ENCODE measurements around the gene KCNMB2. TPM values are rescaled to one million over a fixed set of nuclear protein-coding genes. Genes with fewer than 3 reads are reported as not detected.

KCNMB2 gene
- total RNA-seq, 1 donor, result 1.1 TPM

DNA sequence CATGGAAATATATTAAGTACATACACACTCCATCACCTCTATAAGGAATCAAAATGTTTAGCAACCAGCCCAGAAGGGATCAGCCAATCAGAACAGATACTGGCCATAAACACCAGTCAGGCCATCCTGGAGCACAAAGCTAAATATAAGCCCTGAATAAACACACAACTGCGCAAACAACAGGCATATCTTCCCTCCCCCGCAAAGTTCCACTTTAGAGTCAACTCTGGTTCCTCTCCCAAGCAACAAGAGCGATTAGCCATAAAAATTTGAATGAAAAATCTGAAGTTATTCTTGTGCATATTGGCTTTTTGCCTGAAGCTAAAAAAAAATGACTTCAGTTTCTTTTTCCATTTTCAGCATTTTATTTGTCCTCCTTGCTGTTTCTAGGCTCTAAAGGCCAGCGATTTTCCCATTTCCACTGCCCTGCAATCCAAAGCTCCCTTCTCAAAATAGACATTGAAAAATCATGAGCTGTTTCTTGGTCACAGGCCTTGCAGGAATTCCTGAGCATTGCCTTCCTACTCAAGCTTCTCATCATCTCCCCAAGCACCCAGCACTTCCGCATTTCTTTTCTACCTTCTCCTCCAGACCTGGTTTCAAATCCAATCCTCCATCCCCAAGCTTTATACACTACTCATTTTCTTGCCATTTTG, 287.5 kb downstream of the KCNMB2 start:
- Histone ChIP-seq H3K27me3 (ENCODE audit: insufficient read depth, low read length) (no peaks in the 10 kb centered on the region), H3K27ac (ENCODE audit: low read depth, low read length) (peak overlapping the region; percentile 10), H3K9me3 (ENCODE audit: low read depth, low read length) (no peaks in the 10 kb centered on the region), H3K36me3 (ENCODE audit: insufficient read depth, low read length) (no peaks in the 10 kb centered on the region), H3K4me2 (ENCODE audit: insufficient read depth, low read length) (peak overlapping the region; percentile 57), H3K79me2 (ENCODE audit: insufficient read depth, low read length) (no peaks in the 10 kb centered on the region), H3K4me1 (ENCODE audit: insufficient read depth, low read length) (no peaks in the 10 kb centered on the region), H3K4me3 (ENCODE audit: insufficient read depth, low read length) (no peak overlapping the region), H4K20me1 (ENCODE audit: insufficient read depth, low read length) (no peaks in the 10 kb centered on the region), H2AFZ (ENCODE audit: low read length) (peak overlapping the region; percentile 72)
- TF ChIP-seq, protein P1, sequence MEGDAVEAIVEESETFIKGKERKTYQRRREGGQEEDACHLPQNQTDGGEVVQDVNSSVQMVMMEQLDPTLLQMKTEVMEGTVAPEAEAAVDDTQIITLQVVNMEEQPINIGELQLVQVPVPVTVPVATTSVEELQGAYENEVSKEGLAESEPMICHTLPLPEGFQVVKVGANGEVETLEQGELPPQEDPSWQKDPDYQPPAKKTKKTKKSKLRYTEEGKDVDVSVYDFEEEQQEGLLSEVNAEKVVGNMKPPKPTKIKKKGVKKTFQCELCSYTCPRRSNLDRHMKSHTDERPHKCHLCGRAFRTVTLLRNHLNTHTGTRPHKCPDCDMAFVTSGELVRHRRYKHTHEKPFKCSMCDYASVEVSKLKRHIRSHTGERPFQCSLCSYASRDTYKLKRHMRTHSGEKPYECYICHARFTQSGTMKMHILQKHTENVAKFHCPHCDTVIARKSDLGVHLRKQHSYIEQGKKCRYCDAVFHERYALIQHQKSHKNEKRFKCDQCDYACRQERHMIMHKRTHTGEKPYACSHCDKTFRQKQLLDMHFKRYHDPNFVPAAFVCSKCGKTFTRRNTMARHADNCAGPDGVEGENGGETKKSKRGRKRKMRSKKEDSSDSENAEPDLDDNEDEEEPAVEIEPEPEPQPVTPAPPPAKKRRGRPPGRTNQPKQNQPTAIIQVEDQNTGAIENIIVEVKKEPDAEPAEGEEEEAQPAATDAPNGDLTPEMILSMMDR (IDR thresholded peaks at IDR 0.05; ENCODE audit: extremely low read depth, low read depth, low read length), result no peak
- peak; percentile 41 for DNase-seq (ENCODE audit: insufficient read length, low spot score, missing footprints)

DNA sequence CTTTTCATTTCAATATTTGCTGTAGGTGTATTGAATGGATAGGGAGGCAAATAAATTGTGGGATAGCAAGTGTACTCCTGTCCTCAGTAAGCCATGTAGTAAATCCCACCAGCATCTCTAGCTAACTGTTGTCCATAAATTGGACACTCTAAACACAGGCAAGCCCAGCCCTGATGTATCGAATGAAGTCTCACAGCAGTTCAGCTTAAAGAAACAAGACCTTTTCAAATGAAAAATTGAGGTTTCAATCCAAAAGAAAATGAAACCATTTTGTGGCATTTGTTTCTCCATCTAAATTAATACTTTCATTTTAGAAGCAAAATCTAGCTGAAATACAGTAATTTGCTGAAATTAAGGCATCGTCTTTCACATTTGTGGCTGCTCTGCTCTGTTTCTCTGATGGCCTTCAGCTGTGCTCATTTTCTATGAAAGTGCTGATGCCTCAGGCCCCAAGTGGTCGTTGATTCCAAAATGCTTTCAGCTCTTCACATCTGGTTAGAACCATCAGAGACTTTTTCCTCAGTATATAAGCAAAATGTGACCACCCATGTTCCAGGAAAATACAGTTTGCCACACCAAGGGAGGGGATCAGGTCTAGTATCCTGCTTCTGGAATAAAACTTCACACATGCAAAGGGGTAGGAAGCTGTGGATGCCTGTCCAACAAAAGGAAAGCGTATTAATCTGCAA, 290.3 kb downstream of the KCNMB2 start:
- Histone ChIP-seq H3K4me2 (ENCODE audit: insufficient read depth, low read length) (no peak overlapping the region), H3K4me1 (ENCODE audit: insufficient read depth, low read length) (no peaks in the 10 kb centered on the region), H3K4me3 (ENCODE audit: insufficient read depth, low read length) (no peak overlapping the region), H3K9me3 (ENCODE audit: low read depth, low read length) (no peaks in the 10 kb centered on the region), H4K20me1 (ENCODE audit: insufficient read depth, low read length) (no peaks in the 10 kb centered on the region), H2AFZ (ENCODE audit: low read length) (peak overlapping the region; percentile 13), H3K27ac (ENCODE audit: low read depth, low read length) (no peak overlapping the region), H3K27me3 (ENCODE audit: insufficient read depth, low read length) (no peaks in the 10 kb centered on the region), H3K79me2 (ENCODE audit: insufficient read depth, low read length) (no peaks in the 10 kb centered on the region), H3K36me3 (ENCODE audit: insufficient read depth, low read length) (no peaks in the 10 kb centered on the region)
- TF ChIP-seq, protein P1 (IDR thresholded peaks at IDR 0.05; ENCODE audit: extremely low read depth, low read depth, low read length), result no peak
- DNase-seq (ENCODE audit: insufficient read length, low spot score, missing footprints), result no peak

DNA sequence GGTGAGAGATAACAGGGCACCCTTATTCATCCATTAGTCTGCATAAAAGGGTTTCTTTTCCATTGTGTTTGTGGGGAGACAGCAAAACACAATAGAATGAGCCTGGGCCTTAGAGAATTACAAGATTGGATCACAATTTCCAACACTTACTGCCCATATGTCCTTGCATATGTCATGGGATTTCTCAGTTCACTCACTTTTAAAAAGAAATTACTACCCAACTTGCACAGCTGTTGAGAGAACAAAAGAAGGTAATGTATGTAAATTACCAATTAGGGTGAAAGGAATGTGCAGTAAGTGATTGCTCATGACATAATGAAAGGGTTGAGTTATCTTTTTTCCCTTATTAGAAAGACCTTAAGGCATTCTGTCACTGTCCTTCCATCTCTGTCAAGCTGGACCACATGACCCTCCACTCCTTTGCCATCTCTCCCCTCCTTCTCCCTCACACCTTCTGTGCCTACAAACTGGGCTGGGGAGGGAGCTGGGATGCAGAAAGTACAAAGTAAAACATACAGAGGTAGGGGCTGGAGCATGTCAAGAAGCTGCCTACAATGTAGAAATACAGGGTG, 291.1 kb downstream of the KCNMB2 start:
- no peak overlapping the region for H2AFZ ChIP-seq (ENCODE audit: low read length)
- H3K4me2 ChIP-seq (ENCODE audit: insufficient read depth, low read length), result no peak overlapping the region
- H3K27ac ChIP-seq (ENCODE audit: low read depth, low read length), result no peak overlapping the region
- TF ChIP-seq, protein P1 (IDR thresholded peaks at IDR 0.05; ENCODE audit: extremely low read depth, low read depth, low read length), result no peak
- H4K20me1 ChIP-seq (ENCODE audit: insufficient read depth, low read length), result no peaks in the 10 kb centered on the region
- H3K4me3 ChIP-seq (ENCODE audit: insufficient read depth, low read length), result no peak overlapping the region
- H3K36me3 ChIP-seq (ENCODE audit: insufficient read depth, low read length), result no peaks in the 10 kb centered on the region
- no peaks in the 10 kb centered on the region for H3K79me2 ChIP-seq (ENCODE audit: insufficient read depth, low read length)
- no peaks in the 10 kb centered on the region for H3K9me3 ChIP-seq (ENCODE audit: low read depth, low read length)
- no peaks in the 10 kb centered on the region for H3K27me3 ChIP-seq (ENCODE audit: insufficient read depth, low read length)
- no peaks in the 10 kb centered on the region for H3K4me1 ChIP-seq (ENCODE audit: insufficient read depth, low read length)
- no peak for DNase-seq (ENCODE audit: insufficient read length, low spot score, missing footprints)

DNA sequence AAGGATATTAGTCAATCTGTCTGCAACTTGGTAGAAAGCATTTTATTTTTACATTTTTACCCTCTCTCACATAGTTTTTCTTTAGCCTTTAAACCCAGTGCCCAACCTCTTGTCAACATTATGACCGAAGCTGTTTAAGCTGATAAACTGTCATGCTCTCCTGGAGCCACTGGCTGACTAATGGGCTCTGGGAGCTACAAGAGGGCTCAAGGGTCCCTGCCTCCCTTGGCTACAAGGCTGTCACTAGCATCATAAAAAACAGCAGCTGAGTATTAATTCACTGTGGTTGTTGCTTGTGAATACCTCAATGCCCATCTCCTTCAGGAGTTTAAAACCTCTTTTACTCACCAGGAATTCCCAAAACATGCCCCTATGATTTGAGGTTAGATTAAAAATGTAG, 297.5 kb downstream of the KCNMB2 start:
- no peak for DNase-seq (ENCODE audit: insufficient read length, low spot score, missing footprints)
- H2AFZ ChIP-seq (ENCODE audit: low read length), result no peak overlapping the region
- H3K27ac ChIP-seq (ENCODE audit: low read depth, low read length), result no peak overlapping the region
- TF ChIP-seq, protein P1 (IDR thresholded peaks at IDR 0.05; ENCODE audit: extremely low read depth, low read depth, low read length), result no peak
- H3K79me2 ChIP-seq (ENCODE audit: insufficient read depth, low read length), result no peaks in the 10 kb centered on the region
- H3K4me1 ChIP-seq (ENCODE audit: insufficient read depth, low read length), result no peaks in the 10 kb centered on the region
- H3K27me3 ChIP-seq (ENCODE audit: insufficient read depth, low read length), result no peaks in the 10 kb centered on the region
- no peaks in the 10 kb centered on the region for H3K9me3 ChIP-seq (ENCODE audit: low read depth, low read length)
- H3K36me3 ChIP-seq (ENCODE audit: insufficient read depth, low read length), result no peaks in the 10 kb centered on the region
- H4K20me1 ChIP-seq (ENCODE audit: insufficient read depth, low read length), result no peaks in the 10 kb centered on the region
- no peak overlapping the region for H3K4me3 ChIP-seq (ENCODE audit: insufficient read depth, low read length)
- H3K4me2 ChIP-seq (ENCODE audit: insufficient read depth, low read length), result no peak overlapping the region
